DOHH2 (cell line): ENCODE measurements around the gene LCE3D.

Experiments
- EZH2phosphoT487 ChIP-seq: fragments of 200-600 bp; sonication (generic); IDR thresholded peaks from 2 replicates; pipeline ENCODE4 v1.6.1; 2017; ENCODE audit warnings: borderline replicate concordance, mild to moderate bottlenecking, antibody characterized with exemption, low read length, moderate library complexity, mixed read lengths
- TF ChIP-seq, protein P1 (sequence below): fragments of 200-600 bp; sonication (generic); IDR thresholded peaks from one replicate; pipeline ENCODE4 v1.5.1; 2014; ENCODE audit warnings: antibody characterized with exemption, mild to moderate bottlenecking, low read depth, low read length; ENCODE audit not compliant: poor library complexity, severe bottlenecking

DNA sequence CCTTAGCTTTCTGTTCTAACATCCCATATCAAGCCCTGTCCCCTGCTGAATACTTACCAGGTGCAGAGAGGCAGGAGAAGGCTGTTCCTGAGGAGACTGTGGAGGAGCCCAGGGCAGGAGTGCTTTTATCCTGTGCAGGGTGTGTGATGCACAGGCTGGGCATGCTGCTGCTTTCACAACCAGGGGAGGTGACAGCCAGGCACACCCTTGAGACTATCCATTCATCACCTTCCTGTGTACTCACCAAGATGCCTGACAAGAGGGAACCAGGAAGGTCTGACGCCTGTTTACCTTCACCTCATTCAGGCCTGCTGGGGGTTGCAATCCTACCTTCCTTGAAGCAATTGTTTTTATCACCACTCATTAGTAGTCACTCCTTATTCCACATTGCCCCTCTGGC, 13.6 kb downstream of the LCE3D start, which contains the start of gene LCE3E:
- TF ChIP-seq, protein P1, sequence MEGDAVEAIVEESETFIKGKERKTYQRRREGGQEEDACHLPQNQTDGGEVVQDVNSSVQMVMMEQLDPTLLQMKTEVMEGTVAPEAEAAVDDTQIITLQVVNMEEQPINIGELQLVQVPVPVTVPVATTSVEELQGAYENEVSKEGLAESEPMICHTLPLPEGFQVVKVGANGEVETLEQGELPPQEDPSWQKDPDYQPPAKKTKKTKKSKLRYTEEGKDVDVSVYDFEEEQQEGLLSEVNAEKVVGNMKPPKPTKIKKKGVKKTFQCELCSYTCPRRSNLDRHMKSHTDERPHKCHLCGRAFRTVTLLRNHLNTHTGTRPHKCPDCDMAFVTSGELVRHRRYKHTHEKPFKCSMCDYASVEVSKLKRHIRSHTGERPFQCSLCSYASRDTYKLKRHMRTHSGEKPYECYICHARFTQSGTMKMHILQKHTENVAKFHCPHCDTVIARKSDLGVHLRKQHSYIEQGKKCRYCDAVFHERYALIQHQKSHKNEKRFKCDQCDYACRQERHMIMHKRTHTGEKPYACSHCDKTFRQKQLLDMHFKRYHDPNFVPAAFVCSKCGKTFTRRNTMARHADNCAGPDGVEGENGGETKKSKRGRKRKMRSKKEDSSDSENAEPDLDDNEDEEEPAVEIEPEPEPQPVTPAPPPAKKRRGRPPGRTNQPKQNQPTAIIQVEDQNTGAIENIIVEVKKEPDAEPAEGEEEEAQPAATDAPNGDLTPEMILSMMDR = no peak
- no peak for TF ChIP-seq EZH2phosphoT487
